Endothelial cell of umbilical vein (primary cell): ENCODE data around the gene UVSSA.

Experiments used
- CTCF ChIP-seq, 2 donors: IDR thresholded peaks; 1 replicate in 1 of 2; 2 replicates in 1 of 2; pipeline ENCODE4 v1.5.1; 2011; ENCODE audit warnings: low read length in 2 of 2, mild to moderate bottlenecking in 2 of 2, moderate library complexity in 2 of 2, control low read depth in 1 of 2, inconsistent platforms in 1 of 2, low read depth in 1 of 2; ENCODE audit not compliant: insufficient read depth in 1 of 2; ENCODE audit errors: extremely low read depth in 1 of 2
- EZH2 ChIP-seq: IDR thresholded peaks from 2 replicates; pipeline ENCODE4 v1.6.1; 2012; ENCODE audit warnings: borderline replicate concordance, low read depth, mild to moderate bottlenecking, moderate library complexity, low read length, inconsistent platforms; ENCODE audit not compliant: severe bottlenecking
- MYC ChIP-seq: IDR thresholded peaks from one replicate; pipeline ENCODE4 v1.6.1; 2011; ENCODE audit warnings: mild to moderate bottlenecking, low read depth, low read length
- POLR2A ChIP-seq: IDR thresholded peaks from 2 replicates; pipeline ENCODE4 v1.6.1; 2012; ENCODE audit warnings: low read depth, mild to moderate bottlenecking, control low read depth, low read length
- POLR2AphosphoS5 ChIP-seq: IDR thresholded peaks from 2 replicates; pipeline ENCODE4 v1.6.1; 2012; ENCODE audit warnings: low read depth, mild to moderate bottlenecking, control low read depth, low read length, moderate library complexity; ENCODE audit not compliant: insufficient read depth

GRCh38 chr4:1338752-1339414, 8.1 kb upstream of the UVSSA start:
- TF ChIP-seq CTCF (IDR thresholded peaks at IDR 0.05; ENCODE audit: extremely low read depth in 1 of 2, insufficient read depth in 1 of 2, low read depth in 1 of 2, low read length in 2 of 2) = no peak
- TF ChIP-seq EZH2 = no peak
- no peak for TF ChIP-seq POLR2A
- no peak for TF ChIP-seq POLR2AphosphoS5
- TF ChIP-seq MYC = no peak
